Lower leg skin (tissue), 4 donors: ENCODE data around the gene LYSMD3. TPM values are rescaled to one million over a fixed set of nuclear protein-coding genes. Genes with fewer than 3 reads are reported as not detected.

ENCODE experiments used
- DNase-seq, 2 donors: peaks; one replicate each; pipeline ENCODE4 v3.0.0-alpha.2; 2019; ENCODE audit warnings: low spot score in 2 of 2
- H3K4me3 ChIP-seq: fragments of 200-600 bp; sonication (generic); 2 replicates; pipeline ENCODE4 v1.5.1; 2017; ENCODE audit warnings: mild to moderate bottlenecking, low read depth; ENCODE audit not compliant: poor library complexity, severe bottlenecking
- CTCF ChIP-seq, 3 donors: fragments of 450-650 bp; IDR thresholded peaks; one replicate each; pipeline ENCODE4 v1.5.1; 2016; ENCODE audit warnings: antibody characterized with exemption in 3 of 3, mild to moderate bottlenecking in 3 of 3, moderate library complexity in 2 of 3
- POLR2A ChIP-seq, 2 donors: fragments of 450-650 bp; IDR thresholded peaks; one replicate each; pipeline ENCODE4 v1.6.1; 2016 to 2017; ENCODE audit warnings: antibody characterized with exemption in 2 of 2, mild to moderate bottlenecking in 1 of 2, moderate library complexity in 1 of 2
- WGBS, 2 donors: methylation state at CpG; one replicate each; pipeline ENCODE4 v1.1.5; 2018; 5-methylcytosine and 5-hydroxymethylcytosine counted together
- intact Hi-C: fragments of 100-400 bp; cut with DNase I; formaldehyde crosslinking; loops from one replicate; pipeline ENCODE4 v1.15.0; 2023; ENCODE audit warnings: low total_unique reads
- total RNA-seq, 4 donors: library from RNA; depleted of rRNA; stranded (reverse); fragments of >200 nt; gene quantifications; one replicate each; pipeline ENCODE4 v1.1.0, GENCODE V29; 2016

LYSMD3 gene
- total RNA-seq, 4 donors from 2014 or later: 5.4 to 10.1 (median 7.4) TPM

- H3K4me3 ChIP-seq: no peak overlapping the region
- intact Hi-C loops: no loop called here
- no peak for DNase-seq
- 92 to 93% methylated on average over 3 of the region's 3 CpGs for WGBS, 2 donors
- TF ChIP-seq POLR2A (IDR thresholded peaks at IDR 0.05): no peak
- no peak for TF ChIP-seq CTCF (IDR thresholded peaks at IDR 0.05)
Measured at GRCh38 chr5:90565491-90565890, 36.1 kb upstream of the LYSMD3 start.

GRCh38 chr5:90563108-90563507 lies 33.7 kb upstream of the LYSMD3 start:
- TF ChIP-seq CTCF (IDR thresholded peaks at IDR 0.05): no peak
- no peak for TF ChIP-seq POLR2A (IDR thresholded peaks at IDR 0.05)
- intact Hi-C loops: no loop called here
- no peak overlapping the region for H3K4me3 ChIP-seq
- DNase-seq: no peak
- 33% methylated on average over 1 of the region's 1 CpG for WGBS, 2 donors

GRCh38 chr5:90562341-90562740 lies 33.0 kb upstream of the LYSMD3 start:
- DNase-seq: no peak

GRCh38 chr5:90561766-90562165 lies 32.4 kb upstream of the LYSMD3 start:
- 78 to 81% methylated on average over 1 of the region's 1 CpG for WGBS, 2 donors
- no peak for DNase-seq
- intact Hi-C loops: no loop called here
- H3K4me3 ChIP-seq: no peak overlapping the region
- TF ChIP-seq CTCF (IDR thresholded peaks at IDR 0.05) (no peak), POLR2A (IDR thresholded peaks at IDR 0.05) (no peak)

More at GRCh38 chr5:90562341-90562740, 33.0 kb upstream of the LYSMD3 start:
- 67 to 78% methylated on average over 5 of the region's 5 CpGs for WGBS, 2 donors
- intact Hi-C loops: no loop called here
- TF ChIP-seq CTCF (IDR thresholded peaks at IDR 0.05): no peak
- TF ChIP-seq POLR2A (IDR thresholded peaks at IDR 0.05): no peak
- no peak overlapping the region for H3K4me3 ChIP-seq

GRCh38 chr5:90560771-90561170 lies 31.4 kb upstream of the LYSMD3 start:
- 68% methylated on average over 2 of the region's 2 CpGs for WGBS, 2 donors
- DNase-seq: no peak
- TF ChIP-seq CTCF (IDR thresholded peaks at IDR 0.05): no peak
- TF ChIP-seq POLR2A (IDR thresholded peaks at IDR 0.05): no peak
- intact Hi-C loops: no loop called here
- no peak overlapping the region for H3K4me3 ChIP-seq
